K562 (cell line): ENCODE measurements around the gene NMT1. TPM values are rescaled to one million over a fixed set of nuclear protein-coding genes. Genes with fewer than 3 reads are reported as not detected.

Source experiments
- BHLHE40 ChIP-seq: IDR thresholded peaks from 2 replicates; pipeline ENCODE4 v1.6.1; 2011; ENCODE audit warnings: low read length, improper control_type of control experiment
- ETV1 ChIP-seq: fragments of 450-650 bp; conservative IDR thresholded peaks from 2 replicates; pipeline ENCODE4 v1.6.1; 2016; ENCODE audit warnings: missing genetic modification characterization, control low read depth, low read depth, missing compliant biosample characterization
- KLF16 ChIP-seq: IDR thresholded peaks from 2 replicates; pipeline ENCODE4 v1.6.1; 2016; ENCODE audit warnings: antibody characterized with exemption
- MXI1 ChIP-seq: IDR thresholded peaks from 2 replicates; pipeline ENCODE4 v1.6.1; 2011; ENCODE audit warnings: low read depth, mild to moderate bottlenecking, improper control_type of control experiment, low read length
- POLR2AphosphoS5 ChIP-seq: IDR thresholded peaks from 2 replicates; pipeline ENCODE4 v1.6.1; 2011; ENCODE audit warnings: mild to moderate bottlenecking, low read depth, low read length, moderate library complexity; ENCODE audit not compliant: control insufficient read depth, insufficient read depth
- REST ChIP-seq, 2 experiments: fragments of 450-650 bp; formaldehyde crosslinking in 1 of 2; IDR thresholded peaks; 2 replicates each; pipeline versions ENCODE4 v1.4.0 to v1.6.1; 2014 to 2020; ENCODE audit warnings: mild to moderate bottlenecking in 2 of 2, borderline replicate concordance in 1 of 2, low read depth in 1 of 2
- STAG1 ChIP-seq: sonication (generic); formaldehyde crosslinking; IDR thresholded peaks from 2 replicates; pipeline ENCODE4 v1.5.0; 2020; ENCODE audit warnings: missing genetic modification reagents, borderline replicate concordance
- YY1 ChIP-seq, 3 experiments: IDR thresholded peaks; 2 replicates each; pipeline ENCODE4 v1.6.1; 2011; ENCODE audit warnings: low read length in 2 of 3, mild to moderate bottlenecking in 2 of 3, moderate library complexity in 2 of 3, borderline replicate concordance in 1 of 3, control low read depth in 1 of 3, low read depth in 1 of 3; ENCODE audit not compliant: insufficient read depth in 3 of 3, insufficient replicate concordance in 2 of 3, control insufficient read depth in 1 of 3, insufficient read length in 1 of 3; ENCODE audit errors: extremely low read depth in 1 of 3
- ZNF311 ChIP-seq: fragments of 250-450 bp; sonication (Bioruptor Pico); IDR thresholded peaks from 2 replicates; pipeline ENCODE4 v1.4.0; 2020; ENCODE audit warnings: mild to moderate bottlenecking, moderate library complexity
- polyA plus RNA-seq, 8 experiments: library from polyadenylated mRNA; depleted of rRNA in 4 of 8; stranded (reverse) in 5 of 8; unstranded in 3 of 8; fragments of >200 nt; fragmentation: Nextera tagmentation in 2 of 8; fragmentation: Illumina TruSeq in 1 of 8; extraction: Ambion mirVana in 2 of 8; extraction: Trizol in 1 of 8; gene quantifications; 2 replicates each; pipeline versions ENCODE4 v1.2.1 to v1.2.3, GENCODE V29; 2011 to 2014; ENCODE audit warnings: inconsistent platforms in 1 of 8, missing spikeins in 1 of 8
- total RNA-seq, 7 experiments: library from RNA; depleted of rRNA in 6 of 7; stranded (reverse); fragments of >200 nt in 6 of 7; fragmentation: Illumina TruSeq in 2 of 7; extraction: Trizol in 2 of 7; gene quantifications; 2 replicates each; pipeline versions ENCODE4 v1.2.1 to v1.2.3, GENCODE V29; 2011 to 2021; ENCODE audit warnings: low replicate concordance in 1 of 7
- TF ChIP-seq, protein P1 (sequence below): conservative IDR thresholded peaks from 2 replicates; pipeline ENCODE4 v1.6.1; 2011; ENCODE audit warnings: low read depth, mild to moderate bottlenecking, low read length; ENCODE audit not compliant: control insufficient read depth
- TF ChIP-seq, protein P2 (sequence below), 3 experiments: IDR thresholded peaks in 2 of 3; conservative IDR thresholded peaks in 1 of 3; 2 replicates each; pipeline ENCODE4 v1.5.1; 2011 to 2012; ENCODE audit warnings: low read length in 3 of 3, mild to moderate bottlenecking in 3 of 3, control low read depth in 2 of 3, improper control_type of control experiment in 1 of 3, inconsistent platforms in 1 of 3, low read depth in 1 of 3, mixed read lengths in 1 of 3, moderate library complexity in 1 of 3; ENCODE audit not compliant: insufficient read depth in 2 of 3

NMT1 gene
- total and polyA plus RNA-seq, 9 of the 15 experiments (the other 6 are each of a cell fraction or from before 2014, with no cell fraction given) = 86.7 to 569 (median 213) TPM

DNA sequence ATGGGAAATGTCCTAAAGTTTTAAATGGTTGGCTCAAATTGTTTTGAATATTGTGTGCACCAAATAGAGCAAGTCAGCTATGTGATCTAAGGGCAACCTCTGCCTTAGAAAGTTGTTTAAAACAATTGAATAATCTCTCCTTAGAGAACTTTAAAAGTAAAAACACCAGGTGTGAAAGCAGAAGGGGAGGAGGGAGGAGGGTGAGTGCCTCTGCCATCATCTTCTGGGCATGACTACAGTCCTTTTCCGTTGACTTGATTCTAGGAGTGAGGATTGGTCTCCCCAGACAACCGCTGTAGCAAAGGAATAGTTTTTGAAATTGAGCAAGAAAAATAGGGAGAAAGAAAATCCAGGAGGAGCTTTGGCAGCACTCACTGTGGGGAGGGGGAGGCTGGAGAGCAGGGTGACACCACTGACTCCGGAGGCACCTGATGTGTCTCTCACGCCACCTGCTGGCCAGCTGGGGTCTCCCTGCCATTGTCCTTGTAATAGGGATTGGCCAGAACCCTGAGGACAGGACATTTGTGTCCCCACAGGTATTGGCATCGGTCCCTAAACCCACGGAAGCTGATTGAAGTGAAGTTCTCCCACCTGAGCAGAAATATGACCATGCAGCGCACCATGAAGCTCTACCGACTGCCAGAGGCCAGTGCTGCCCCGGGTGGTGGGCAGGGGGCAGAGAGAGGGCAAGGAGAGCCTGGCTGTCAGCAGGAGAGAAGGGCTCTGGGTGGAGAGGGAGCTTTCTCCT is 37.9 kb downstream of the NMT1 start (continued):
- TF ChIP-seq REST (IDR thresholded peaks at IDR 0.05; ENCODE audit: borderline replicate concordance) (peak; percentile 66; the same call in 1 of the 2 replicates), REST (CRISPR knock-in tag; IDR thresholded peaks at IDR 0.05; ENCODE audit: low read depth) (no peak), KLF16 (0 out of 2 replicates have a peak, but pooled peaks have one; percentile 22), POLR2AphosphoS5 (peak; percentile 45; the same call in 1 of the 2 replicates), YY1 (IDR thresholded peaks at IDR 0.05; ENCODE audit: borderline replicate concordance in 1 of 3, control insufficient read depth in 1 of 3, extremely low read depth in 1 of 3, insufficient read depth in 3 of 3, insufficient read length in 1 of 3, insufficient replicate concordance in 2 of 3, low read depth in 1 of 3, low read length in 2 of 3) (peak in 1 of 3 experiments; percentile 15), STAG1 (peak; percentile 44; the same call in 1 of the 2 replicates), ZNF311 (CRISPR knock-in tag) (no peak), ETV1 (tag) (peak; percentile 18; the same call in 1 of the 2 replicates), BHLHE40 (peak; percentile 29; the same call in 1 of the 2 replicates), MXI1 (no peak)
- TF ChIP-seq, protein P1, sequence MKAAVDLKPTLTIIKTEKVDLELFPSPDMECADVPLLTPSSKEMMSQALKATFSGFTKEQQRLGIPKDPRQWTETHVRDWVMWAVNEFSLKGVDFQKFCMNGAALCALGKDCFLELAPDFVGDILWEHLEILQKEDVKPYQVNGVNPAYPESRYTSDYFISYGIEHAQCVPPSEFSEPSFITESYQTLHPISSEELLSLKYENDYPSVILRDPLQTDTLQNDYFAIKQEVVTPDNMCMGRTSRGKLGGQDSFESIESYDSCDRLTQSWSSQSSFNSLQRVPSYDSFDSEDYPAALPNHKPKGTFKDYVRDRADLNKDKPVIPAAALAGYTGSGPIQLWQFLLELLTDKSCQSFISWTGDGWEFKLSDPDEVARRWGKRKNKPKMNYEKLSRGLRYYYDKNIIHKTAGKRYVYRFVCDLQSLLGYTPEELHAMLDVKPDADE = no peak
- TF ChIP-seq, protein P2, sequence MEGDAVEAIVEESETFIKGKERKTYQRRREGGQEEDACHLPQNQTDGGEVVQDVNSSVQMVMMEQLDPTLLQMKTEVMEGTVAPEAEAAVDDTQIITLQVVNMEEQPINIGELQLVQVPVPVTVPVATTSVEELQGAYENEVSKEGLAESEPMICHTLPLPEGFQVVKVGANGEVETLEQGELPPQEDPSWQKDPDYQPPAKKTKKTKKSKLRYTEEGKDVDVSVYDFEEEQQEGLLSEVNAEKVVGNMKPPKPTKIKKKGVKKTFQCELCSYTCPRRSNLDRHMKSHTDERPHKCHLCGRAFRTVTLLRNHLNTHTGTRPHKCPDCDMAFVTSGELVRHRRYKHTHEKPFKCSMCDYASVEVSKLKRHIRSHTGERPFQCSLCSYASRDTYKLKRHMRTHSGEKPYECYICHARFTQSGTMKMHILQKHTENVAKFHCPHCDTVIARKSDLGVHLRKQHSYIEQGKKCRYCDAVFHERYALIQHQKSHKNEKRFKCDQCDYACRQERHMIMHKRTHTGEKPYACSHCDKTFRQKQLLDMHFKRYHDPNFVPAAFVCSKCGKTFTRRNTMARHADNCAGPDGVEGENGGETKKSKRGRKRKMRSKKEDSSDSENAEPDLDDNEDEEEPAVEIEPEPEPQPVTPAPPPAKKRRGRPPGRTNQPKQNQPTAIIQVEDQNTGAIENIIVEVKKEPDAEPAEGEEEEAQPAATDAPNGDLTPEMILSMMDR (IDR thresholded peaks at IDR 0.05 in 2 of 3, conservative IDR thresholded peaks at IDR 0.05 in 1 of 3; ENCODE audit: insufficient read depth in 2 of 3, low read depth in 1 of 3, low read length in 3 of 3) = peak; percentile 85 to 94 (median 91)
